ENCODE results near the gene PAK3. TPM values are rescaled to one million over a fixed set of nuclear protein-coding genes. Genes with fewer than 3 reads are reported as not detected.

The PAK3 gene
- total RNA-seq, 1 donor, result 2.2 TPM

DNA sequence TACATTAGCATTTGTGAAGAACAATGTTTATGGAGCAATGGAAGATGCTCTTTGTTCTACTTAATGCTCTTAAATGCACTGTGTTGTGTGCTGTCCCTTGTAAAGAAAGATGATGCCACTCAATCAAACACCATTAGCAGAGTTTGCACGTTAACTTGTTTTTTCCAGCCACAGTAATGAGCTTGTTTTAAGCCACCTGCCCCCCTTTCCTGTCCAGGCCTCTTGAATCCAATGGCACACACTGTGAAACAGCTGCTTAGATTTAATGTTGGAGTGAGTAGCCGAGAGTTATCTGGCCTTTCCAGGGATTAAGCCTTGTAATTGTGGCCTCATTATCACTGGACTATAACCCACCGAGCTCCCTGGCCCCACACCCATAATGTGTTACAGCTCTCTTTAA is 86.0 kb downstream of the PAK3 start:
- TF ChIP-seq, protein P1, sequence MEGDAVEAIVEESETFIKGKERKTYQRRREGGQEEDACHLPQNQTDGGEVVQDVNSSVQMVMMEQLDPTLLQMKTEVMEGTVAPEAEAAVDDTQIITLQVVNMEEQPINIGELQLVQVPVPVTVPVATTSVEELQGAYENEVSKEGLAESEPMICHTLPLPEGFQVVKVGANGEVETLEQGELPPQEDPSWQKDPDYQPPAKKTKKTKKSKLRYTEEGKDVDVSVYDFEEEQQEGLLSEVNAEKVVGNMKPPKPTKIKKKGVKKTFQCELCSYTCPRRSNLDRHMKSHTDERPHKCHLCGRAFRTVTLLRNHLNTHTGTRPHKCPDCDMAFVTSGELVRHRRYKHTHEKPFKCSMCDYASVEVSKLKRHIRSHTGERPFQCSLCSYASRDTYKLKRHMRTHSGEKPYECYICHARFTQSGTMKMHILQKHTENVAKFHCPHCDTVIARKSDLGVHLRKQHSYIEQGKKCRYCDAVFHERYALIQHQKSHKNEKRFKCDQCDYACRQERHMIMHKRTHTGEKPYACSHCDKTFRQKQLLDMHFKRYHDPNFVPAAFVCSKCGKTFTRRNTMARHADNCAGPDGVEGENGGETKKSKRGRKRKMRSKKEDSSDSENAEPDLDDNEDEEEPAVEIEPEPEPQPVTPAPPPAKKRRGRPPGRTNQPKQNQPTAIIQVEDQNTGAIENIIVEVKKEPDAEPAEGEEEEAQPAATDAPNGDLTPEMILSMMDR (IDR thresholded peaks at IDR 0.05; ENCODE audit: insufficient read depth, low read depth, low read length), result no peak
- no peak overlapping the region for H3K4me3 ChIP-seq (ENCODE audit: low read depth, low read length)
- no peak for DNase-seq (ENCODE audit: low read depth)

DNA sequence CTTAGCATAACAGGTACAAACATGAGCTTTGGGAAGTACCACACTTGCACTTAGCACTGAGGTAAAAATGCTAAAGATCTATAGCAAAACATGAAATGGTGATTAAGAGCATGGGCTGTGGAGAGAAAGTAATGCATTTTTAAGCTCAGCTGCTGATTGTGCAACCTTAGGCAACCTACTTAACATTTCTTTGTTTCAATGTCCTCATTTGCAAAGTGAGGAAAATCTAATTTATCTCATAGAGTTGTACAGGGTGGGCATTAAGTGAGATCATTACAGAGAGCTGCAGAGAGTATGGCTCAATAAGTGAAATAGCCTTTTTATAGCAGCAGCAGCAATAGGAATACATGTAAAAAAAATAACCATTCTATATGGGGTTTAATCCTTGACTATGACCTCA is 87.0 kb downstream of the PAK3 start:
- TF ChIP-seq, protein P1 (IDR thresholded peaks at IDR 0.05; ENCODE audit: insufficient read depth, low read depth, low read length), result no peak
- no peak overlapping the region for H3K4me3 ChIP-seq (ENCODE audit: low read depth, low read length)
- DNase-seq (ENCODE audit: low read depth), result no peak

DNA sequence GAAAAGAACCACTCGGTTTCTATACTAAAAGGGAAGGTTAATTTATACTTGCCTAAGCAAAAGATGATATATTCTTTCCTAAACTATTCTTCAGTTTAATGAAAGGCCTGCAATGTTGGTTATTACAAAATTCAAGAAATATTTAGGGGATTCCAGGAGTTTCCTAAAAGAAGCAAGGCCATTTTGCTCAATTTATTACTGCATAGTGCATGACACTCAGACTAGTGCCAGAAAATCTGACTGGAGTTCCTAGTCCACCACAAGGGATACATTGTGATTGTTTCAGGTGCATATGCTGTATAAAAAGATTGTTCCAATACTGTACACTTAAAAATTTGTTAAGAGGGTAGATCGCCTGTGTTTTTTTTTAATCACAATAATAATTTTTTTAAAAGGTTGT is 95.6 kb downstream of the PAK3 start:
- TF ChIP-seq, protein P1 (IDR thresholded peaks at IDR 0.05; ENCODE audit: insufficient read depth, low read depth, low read length), result no peak
- no peak overlapping the region for H3K4me3 ChIP-seq (ENCODE audit: low read depth, low read length)
- no peak for DNase-seq (ENCODE audit: low read depth)

DNA sequence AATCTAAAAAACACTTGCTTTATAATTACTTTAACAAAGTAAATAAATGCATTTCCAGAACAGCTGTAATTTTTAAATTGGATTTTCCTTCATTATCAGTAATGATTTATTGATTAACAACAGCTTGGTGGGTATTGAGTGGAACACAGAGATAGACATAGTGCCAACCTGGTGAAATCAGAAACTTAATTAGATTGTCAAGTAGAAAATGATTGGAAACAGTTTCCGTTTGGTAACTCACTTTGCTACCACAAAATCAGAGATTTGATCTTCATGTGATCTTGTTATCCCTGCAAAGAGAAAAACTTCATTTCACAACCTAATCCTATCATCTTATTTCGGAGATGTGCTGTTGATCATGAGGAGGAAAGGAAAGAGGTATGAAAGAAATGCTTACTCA is 103.5 kb downstream of the PAK3 start:
- no peak for DNase-seq (ENCODE audit: low read depth)
- TF ChIP-seq, protein P1 (IDR thresholded peaks at IDR 0.05; ENCODE audit: insufficient read depth, low read depth, low read length), result no peak
- no peak overlapping the region for H3K4me3 ChIP-seq (ENCODE audit: low read depth, low read length)

DNA sequence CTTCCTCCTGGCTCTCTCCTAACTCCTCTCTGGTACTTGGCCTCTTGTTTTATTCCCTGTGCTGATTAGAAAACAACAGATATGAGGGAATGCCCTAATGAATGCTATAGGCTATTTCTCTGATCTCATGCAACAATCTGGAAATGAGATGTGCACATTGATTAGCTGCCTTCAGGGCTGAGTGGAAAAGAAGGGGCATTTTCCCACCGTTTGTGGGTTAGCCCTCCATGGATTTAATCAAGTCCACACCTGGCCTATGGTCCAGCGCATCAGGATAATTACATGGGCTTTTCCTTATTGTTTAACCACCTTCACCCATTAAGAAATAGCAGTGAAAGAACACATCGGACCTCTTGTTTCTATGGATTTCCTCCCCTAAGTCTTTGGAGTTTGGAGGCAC is 104.3 kb downstream of the PAK3 start:
- no peak overlapping the region for H3K4me3 ChIP-seq (ENCODE audit: low read depth, low read length)
- no peak for DNase-seq (ENCODE audit: low read depth)
- TF ChIP-seq, protein P1 (IDR thresholded peaks at IDR 0.05; ENCODE audit: insufficient read depth, low read depth, low read length), result no peak

DNA sequence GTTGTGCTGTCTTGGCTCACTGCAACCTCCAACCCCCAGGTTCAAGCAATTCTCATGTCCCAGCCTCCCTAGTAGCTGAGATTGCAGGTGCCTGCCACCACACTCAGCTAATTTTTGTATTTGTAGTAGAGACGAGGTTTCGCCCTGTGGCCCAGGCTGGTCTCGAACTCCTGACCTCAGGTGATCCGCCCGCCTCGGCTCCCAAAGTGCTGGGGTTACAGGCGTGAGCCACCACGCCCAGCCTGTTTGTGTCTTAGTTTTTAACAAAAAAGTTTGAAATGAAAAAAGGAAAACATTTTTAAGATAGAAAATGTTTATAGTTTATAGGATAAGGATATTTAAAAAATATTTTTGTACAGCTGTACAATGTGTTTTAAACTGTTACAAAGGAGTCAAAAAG is 111.9 kb downstream of the PAK3 start:
- TF ChIP-seq, protein P1 (IDR thresholded peaks at IDR 0.05; ENCODE audit: insufficient read depth, low read depth, low read length), result no peak
- no peak for DNase-seq (ENCODE audit: low read depth)
- H3K4me3 ChIP-seq (ENCODE audit: low read depth, low read length), result no peak overlapping the region

DNA sequence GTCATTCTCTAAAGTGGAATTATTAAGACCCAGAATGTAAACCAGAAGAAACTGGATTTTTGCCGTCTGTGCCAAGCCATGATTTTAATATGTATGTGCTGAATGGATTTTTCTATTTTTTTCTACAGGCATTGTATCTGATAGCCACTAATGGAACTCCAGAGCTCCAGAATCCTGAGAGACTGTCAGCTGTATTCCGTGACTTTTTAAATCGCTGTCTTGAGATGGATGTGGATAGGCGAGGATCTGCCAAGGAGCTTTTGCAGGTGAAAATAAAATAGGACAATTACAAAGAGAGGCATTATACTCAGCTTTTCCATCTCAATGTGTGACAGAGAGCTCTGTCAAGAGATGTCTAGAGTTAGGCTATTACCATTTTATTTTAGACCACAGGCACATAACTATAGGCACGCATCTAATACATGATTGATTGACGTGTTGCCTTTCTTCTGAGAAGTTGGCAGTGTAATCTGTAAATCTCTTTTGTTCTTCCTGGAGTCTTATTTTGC is 120.4 kb downstream of the PAK3 start:
- DNase-seq (ENCODE audit: low read depth), result no peak
- H3K4me3 ChIP-seq (ENCODE audit: low read depth, low read length), result no peak overlapping the region
- TF ChIP-seq, protein P1 (IDR thresholded peaks at IDR 0.05; ENCODE audit: insufficient read depth, low read depth, low read length), result no peak
